H9 (cell line): ENCODE data around the gene AP4M1. TPM values are rescaled to one million over a fixed set of nuclear protein-coding genes. Genes with fewer than 3 reads are reported as not detected.

Experiments
- DNase-seq: peaks from one replicate; pipeline ENCODE4 v3.0.0-alpha.2; 2017
- H2AFZ ChIP-seq: one replicate; pipeline ENCODE4 v1.6.1; 2013; ENCODE audit warnings: mild to moderate bottlenecking, low read length, control low read depth, moderate library complexity
- H2AK5ac ChIP-seq: 2 replicates; pipeline ENCODE4 v1.6.1; 2013; ENCODE audit warnings: low read length, control low read depth, mixed read lengths; ENCODE audit not compliant: insufficient read length
- H2BK120ac ChIP-seq: one replicate; pipeline ENCODE4 v1.6.1; 2013; ENCODE audit warnings: low read depth, mild to moderate bottlenecking, low read length, control low read depth, inconsistent platforms; ENCODE audit not compliant: poor library complexity, severe bottlenecking
- H2BK12ac ChIP-seq: 2 replicates; pipeline ENCODE4 v1.6.1; 2013; ENCODE audit warnings: low read length, control low read depth, mixed read lengths, low read depth; ENCODE audit not compliant: insufficient read length
- H2BK15ac ChIP-seq: 2 replicates; pipeline ENCODE4 v1.6.1; 2013; ENCODE audit warnings: low read depth, low read length, control low read depth
- H2BK20ac ChIP-seq: one replicate; pipeline ENCODE4 v1.6.1; 2013; ENCODE audit warnings: low read depth, mild to moderate bottlenecking, low read length, control low read depth, inconsistent platforms; ENCODE audit not compliant: poor library complexity, severe bottlenecking
- H2BK5ac ChIP-seq: 2 replicates; pipeline ENCODE4 v1.6.1; 2013; ENCODE audit warnings: low read length, control low read depth, mixed read lengths; ENCODE audit not compliant: insufficient read length
- H3K14ac ChIP-seq: 2 replicates; pipeline ENCODE4 v1.6.1; 2013; ENCODE audit warnings: low read length, control low read depth; ENCODE audit not compliant: insufficient read depth
- H3K18ac ChIP-seq: 2 replicates; pipeline ENCODE4 v1.6.1; 2013; ENCODE audit warnings: low read depth, mild to moderate bottlenecking, mixed read lengths, low read length, control low read depth; ENCODE audit not compliant: insufficient read length
- H3K23ac ChIP-seq: 2 replicates; pipeline ENCODE4 v1.6.1; 2013; ENCODE audit warnings: low read length, control low read depth, mixed read lengths, low read depth; ENCODE audit not compliant: insufficient read length
- H3K23me2 ChIP-seq: 2 replicates; pipeline ENCODE4 v1.6.1; 2013; ENCODE audit warnings: low read depth, mild to moderate bottlenecking, mixed read lengths, low read length, control low read depth; ENCODE audit not compliant: insufficient read length, poor library complexity, severe bottlenecking
- H3K27ac ChIP-seq: 2 replicates; pipeline ENCODE4 v1.5.1; 2013; ENCODE audit warnings: low read length, control low read depth, mixed read lengths, low read depth; ENCODE audit not compliant: insufficient read length
- H3K27me3 ChIP-seq: 2 replicates; pipeline ENCODE4 v1.6.1; 2013; ENCODE audit warnings: low read length, control low read depth, inconsistent platforms; ENCODE audit not compliant: insufficient read depth
- H3K4ac ChIP-seq: 2 replicates; pipeline ENCODE4 v1.6.1; 2013; ENCODE audit warnings: low read depth, mild to moderate bottlenecking, control low read depth, inconsistent platforms, low read length, moderate library complexity
- H3K4me1 ChIP-seq: 2 replicates; pipeline ENCODE4 v1.6.1; 2013; ENCODE audit warnings: low read length, control low read depth, inconsistent platforms; ENCODE audit not compliant: insufficient read depth
- H3K4me2 ChIP-seq: 2 replicates; pipeline ENCODE4 v1.6.1; 2013; ENCODE audit warnings: low read length, control low read depth, mixed read lengths; ENCODE audit not compliant: insufficient read length, insufficient read depth
- H3K56ac ChIP-seq: 2 replicates; pipeline ENCODE4 v1.6.1; 2013; ENCODE audit warnings: low read depth, mild to moderate bottlenecking, mixed read lengths, low read length, control low read depth; ENCODE audit not compliant: insufficient read length
- H3K79me1 ChIP-seq: 2 replicates; pipeline ENCODE4 v1.6.1; 2013; ENCODE audit warnings: low read depth, mild to moderate bottlenecking, moderate library complexity, low read length, control low read depth, inconsistent platforms; ENCODE audit not compliant: insufficient read depth, poor library complexity, severe bottlenecking
- H3K79me2 ChIP-seq: 2 replicates; pipeline ENCODE4 v1.6.1; 2013; ENCODE audit warnings: low read length, control low read depth, inconsistent platforms; ENCODE audit not compliant: insufficient read depth
- H3K9ac ChIP-seq: 2 replicates; pipeline ENCODE4 v1.6.1; 2013; ENCODE audit warnings: low read length, control low read depth, mixed read lengths; ENCODE audit not compliant: insufficient read length; ENCODE audit errors: extremely low read depth
- H3K9me3 ChIP-seq: one replicate; pipeline ENCODE4 v1.6.1; 2013; ENCODE audit warnings: low read depth, low read length, inconsistent platforms; ENCODE audit not compliant: control insufficient read depth
- H3T11ph ChIP-seq: one replicate; pipeline ENCODE4 v1.6.1; 2013; ENCODE audit warnings: mild to moderate bottlenecking, low read length, control low read depth, inconsistent platforms
- H4K20me1 ChIP-seq: one replicate; pipeline ENCODE4 v1.6.1; 2013; ENCODE audit not compliant: control insufficient read depth, insufficient read length, insufficient read depth
- H4K5ac ChIP-seq: 2 replicates; pipeline ENCODE4 v1.6.1; 2013; ENCODE audit warnings: low read depth, mild to moderate bottlenecking, mixed read lengths, low read length, control low read depth; ENCODE audit not compliant: insufficient read length
- H4K8ac ChIP-seq: replicated peaks from 2 replicates; pipeline ENCODE4 v1.6.1; 2013; ENCODE audit warnings: low read length, control low read depth, mixed read lengths, low read depth; ENCODE audit not compliant: insufficient read length
- H4K91ac ChIP-seq: 2 replicates; pipeline ENCODE4 v1.6.1; 2013; ENCODE audit warnings: low read depth, mild to moderate bottlenecking, moderate library complexity, mixed read lengths, low read length, control low read depth; ENCODE audit not compliant: insufficient read length
- H3K27ac Mint-ChIP-seq, 3 experiments: 2 replicates in 2 of 3; 3 replicates in 1 of 3; pipeline ENCODE4 v1.8.0; 2020 to 2021; ENCODE audit warnings: mixed read lengths in 3 of 3, mild to moderate bottlenecking in 1 of 3, moderate library complexity in 1 of 3
- H3K27me3 Mint-ChIP-seq: 2 replicates; pipeline ENCODE4 v1.8.0; 2021; ENCODE audit warnings: low read depth, mild to moderate bottlenecking, moderate library complexity, mixed read lengths
- H3K36me3 Mint-ChIP-seq, 3 experiments: 2 replicates in 2 of 3; 3 replicates in 1 of 3; pipeline ENCODE4 v1.8.0; 2020 to 2021; ENCODE audit warnings: low read depth in 3 of 3, mixed read lengths in 3 of 3; ENCODE audit not compliant: insufficient read depth in 1 of 3
- H3K4me1 Mint-ChIP-seq, 2 experiments: 2 replicates each; pipeline ENCODE4 v1.8.0; 2020; ENCODE audit warnings: mixed read lengths in 2 of 2
- H3K4me3 Mint-ChIP-seq, 2 experiments: 2 replicates in 1 of 2; 3 replicates in 1 of 2; pipeline ENCODE4 v1.8.0; 2020 to 2021; ENCODE audit warnings: mild to moderate bottlenecking in 2 of 2, mixed read lengths in 2 of 2, moderate library complexity in 1 of 2
- H3K9me3 Mint-ChIP-seq, 2 experiments: 2 replicates in 1 of 2; 3 replicates in 1 of 2; pipeline ENCODE4 v1.8.0; 2020; ENCODE audit warnings: mild to moderate bottlenecking in 2 of 2, mixed read lengths in 2 of 2, moderate library complexity in 1 of 2
- WGBS: extraction: QIAGEN DNeasy Blood & Tissue Kit; methylation state at CpG from one replicate; pipeline ENCODE4 v1.1.7; 2013; ENCODE audit warnings: missing lambda C conversion rate, low lambda C conversion rate, mixed read lengths; ENCODE audit not compliant: insufficient read length; ENCODE audit errors: extremely low coverage; 5-methylcytosine and 5-hydroxymethylcytosine counted together
- total RNA-seq: library from RNA; stranded (reverse); gene quantifications from 2 replicates; pipeline ENCODE4 v1.2.1, GENCODE V29; 2021
- TF ChIP-seq, protein P1 (sequence below): fragments of 200-600 bp; sonication (generic); conservative IDR thresholded peaks from 3 replicates; pipeline ENCODE4 v1.8.0; 2021; ENCODE audit warnings: antibody characterized with exemption, mild to moderate bottlenecking

Gene AP4M1
- total RNA-seq, 1 experiment from 2014 or later: 18.8 TPM

DNA sequence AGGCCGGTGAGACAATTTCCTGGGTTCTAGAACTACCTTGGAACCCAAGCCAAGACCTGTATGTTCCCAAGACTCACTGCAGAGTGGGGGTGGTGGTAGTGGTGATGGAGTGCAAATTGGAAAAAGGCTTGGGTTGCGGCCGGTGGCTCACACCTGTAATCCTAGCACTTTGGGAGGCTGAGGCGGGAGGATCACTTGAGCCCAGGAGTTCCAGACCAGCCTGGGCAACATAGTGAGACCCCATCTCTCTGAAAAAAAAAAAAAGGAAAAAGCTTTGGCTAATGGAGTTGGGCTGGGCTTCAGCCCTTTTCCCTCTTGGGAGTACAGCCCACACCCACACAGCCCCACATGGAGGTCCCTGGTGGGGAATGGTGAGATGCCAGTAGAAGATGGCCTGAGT, 4.1 kb downstream of the AP4M1 start:
- no peak overlapping the region for H2BK20ac ChIP-seq
- H2AK5ac ChIP-seq: no peak overlapping the region
- peaks cover 3 to 6% of the 10 kb centered on the region in 2 experiments; a peak in 3 of 4 replicates for H3K4me1 Mint-ChIP-seq
- H3K27me3 ChIP-seq: no peaks in the 10 kb centered on the region
- TF ChIP-seq, protein P1, sequence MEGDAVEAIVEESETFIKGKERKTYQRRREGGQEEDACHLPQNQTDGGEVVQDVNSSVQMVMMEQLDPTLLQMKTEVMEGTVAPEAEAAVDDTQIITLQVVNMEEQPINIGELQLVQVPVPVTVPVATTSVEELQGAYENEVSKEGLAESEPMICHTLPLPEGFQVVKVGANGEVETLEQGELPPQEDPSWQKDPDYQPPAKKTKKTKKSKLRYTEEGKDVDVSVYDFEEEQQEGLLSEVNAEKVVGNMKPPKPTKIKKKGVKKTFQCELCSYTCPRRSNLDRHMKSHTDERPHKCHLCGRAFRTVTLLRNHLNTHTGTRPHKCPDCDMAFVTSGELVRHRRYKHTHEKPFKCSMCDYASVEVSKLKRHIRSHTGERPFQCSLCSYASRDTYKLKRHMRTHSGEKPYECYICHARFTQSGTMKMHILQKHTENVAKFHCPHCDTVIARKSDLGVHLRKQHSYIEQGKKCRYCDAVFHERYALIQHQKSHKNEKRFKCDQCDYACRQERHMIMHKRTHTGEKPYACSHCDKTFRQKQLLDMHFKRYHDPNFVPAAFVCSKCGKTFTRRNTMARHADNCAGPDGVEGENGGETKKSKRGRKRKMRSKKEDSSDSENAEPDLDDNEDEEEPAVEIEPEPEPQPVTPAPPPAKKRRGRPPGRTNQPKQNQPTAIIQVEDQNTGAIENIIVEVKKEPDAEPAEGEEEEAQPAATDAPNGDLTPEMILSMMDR: no peak
- no peak overlapping the region for H3K4me2 ChIP-seq
- H2BK12ac ChIP-seq: no peak overlapping the region
- H3K79me1 ChIP-seq: no peaks in the 10 kb centered on the region
- no peak overlapping the region for H3K23ac ChIP-seq
- H2AFZ ChIP-seq: no peak overlapping the region
- H3T11ph ChIP-seq: no peak overlapping the region
- no peak overlapping the region for H2BK120ac ChIP-seq
- H4K8ac ChIP-seq: no peak overlapping the region
- no peak overlapping the region for H4K5ac ChIP-seq
- 0 out of 5 replicates have a peak overlapping the region, but pooled peaks of 1 of the 2 experiments have one; percentile 14 for H3K4me3 Mint-ChIP-seq
- H3K9me3 Mint-ChIP-seq: no peaks in the 10 kb centered on the region
- no peak overlapping the region for H3K27ac ChIP-seq
- no peak overlapping the region for H3K56ac ChIP-seq
- no peak overlapping the region for H3K4ac ChIP-seq
- no peak overlapping the region for H4K91ac ChIP-seq
- H3K9me3 ChIP-seq: no peaks in the 10 kb centered on the region
- no peak overlapping the region for H2BK15ac ChIP-seq
- H3K9ac ChIP-seq: no peak overlapping the region
- H3K14ac ChIP-seq: no peak overlapping the region
- H3K18ac ChIP-seq: no peak overlapping the region
- no CpG with 5 or more reads among the region's 4 CpGs for WGBS
- H3K27ac Mint-ChIP-seq: no peak overlapping the region; a peak in 1 of 7 replicates
- no peak overlapping the region for H2BK5ac ChIP-seq
- no peaks in the 10 kb centered on the region for H3K4me1 ChIP-seq
- H3K23me2 ChIP-seq: no peaks in the 10 kb centered on the region
- no peaks in the 10 kb centered on the region; the same call in 1 of the 2 replicates for H3K27me3 Mint-ChIP-seq
- no peaks in the 10 kb centered on the region for H3K79me2 ChIP-seq
- H3K36me3 Mint-ChIP-seq: peaks cover 44 to 69% (median 64%) of the 10 kb centered on the region in 3 experiments
- H4K20me1 ChIP-seq: no peaks in the 10 kb centered on the region
- DNase-seq: no peak
